HepG2 (cell line): ENCODE data around the gene HYI. TPM values are rescaled to one million over a fixed set of nuclear protein-coding genes. Genes with fewer than 3 reads are reported as not detected.
A peak's percentile ranks its signal among the peaks of the same experiment; 100 is the strongest.

ENCODE experiments used
- ATAC-seq: fragments of 200-7000 bp; cut with Tn5 transposase; 3 replicates; pipeline ENCODE4 v1.9.1; 2020; ENCODE audit warnings: mild to moderate bottlenecking, moderate library complexity
- BruUV-seq: library from RNA; stranded (reverse); fragments of 400-500 nt; replicated peaks from 2 replicates; lab custom pipeline; 2021; lab: Mats Ljungman, UMichigan
- CTCF ChIA-PET: fragments of 300-600 bp; formaldehyde crosslinking; extraction: SDS; loops from one replicate; lab custom pipeline; 2021; ENCODE audit warnings: low total read pairs, inconsistent platforms, low intra/inter-chr PET ratio; lab: Yijun Ruan, JAX
- POLR2A ChIA-PET: fragments of 350-600 bp; sonication (Branson Sonifier 250); formaldehyde crosslinking; loops from one replicate; lab custom pipeline; 2020; ENCODE audit warnings: antibody characterized with exemption, inconsistent platforms; lab: Yijun Ruan, JAX
- DNase-seq: peaks from one replicate; pipeline ENCODE4 v3.0.0-alpha.2; 2015; ENCODE audit warnings: low spot score
- FAIRE-seq: peaks from 3 replicates; lab custom pipeline; 2011; peaks lifted over from hg19 to GRCh38; lab: Jason Lieb, UNC
- H2AFZ ChIP-seq: one replicate; pipeline ENCODE4 v1.6.1; 2011; ENCODE audit warnings: low read length, inconsistent platforms
- H3K27ac ChIP-seq: fragments of 300-600 bp; 3 replicates; pipeline ENCODE4 v1.8.0; 2011; ENCODE audit warnings: mixed run types, mild to moderate bottlenecking, mixed read lengths, low read length, inconsistent platforms; ENCODE audit not compliant: insufficient read depth; ENCODE audit errors: extremely low read length
- H3K27me3 ChIP-seq, 2 experiments: fragments of 200-600 bp in 1 of 2; 2 replicates in 1 of 2; 3 replicates in 1 of 2; pipeline versions ENCODE4 v1.6.0 to v1.8.0; 2011; ENCODE audit warnings: low read length in 2 of 2, mild to moderate bottlenecking in 2 of 2, moderate library complexity in 2 of 2, inconsistent platforms in 1 of 2; ENCODE audit not compliant: insufficient read depth in 2 of 2, control insufficient read depth in 1 of 2
- H3K36me3 ChIP-seq, 2 experiments: fragments of 200-600 bp in 1 of 2; replicated peaks in 1 of 2; 2 replicates in 1 of 2; 3 replicates in 1 of 2; pipeline versions ENCODE4 v1.5.1 to v1.8.0; 2011; ENCODE audit warnings: low read length in 2 of 2, inconsistent platforms in 1 of 2; ENCODE audit not compliant: insufficient read depth in 2 of 2, control insufficient read depth in 1 of 2
- H3K4me1 ChIP-seq: 2 replicates; pipeline ENCODE4 v1.5.1; 2012; ENCODE audit warnings: low read length, inconsistent platforms; ENCODE audit not compliant: insufficient read depth
- H3K4me2 ChIP-seq: 2 replicates; pipeline ENCODE4 v1.6.0; 2011; ENCODE audit warnings: low read depth, low read length, inconsistent platforms
- H3K4me3 ChIP-seq, 3 experiments: fragments of 200-600 bp in 1 of 3; sonication (generic), shearing (Covaris generic) in 1 of 3; replicated peaks in 1 of 3; 2 replicates each; pipeline ENCODE4 v1.5.1; 2011 to 2016; ENCODE audit warnings: low read length in 3 of 3, inconsistent platforms in 2 of 3, low read depth in 2 of 3, mild to moderate bottlenecking in 2 of 3, control low read depth in 1 of 3, mixed read lengths in 1 of 3; ENCODE audit not compliant: insufficient read depth in 1 of 3
- H3K79me2 ChIP-seq: one replicate; pipeline ENCODE4 v1.6.1; 2011; ENCODE audit warnings: low read length, inconsistent platforms; ENCODE audit not compliant: insufficient read depth
- H3K9ac ChIP-seq: 2 replicates; pipeline ENCODE4 v1.6.0; 2011; ENCODE audit warnings: mild to moderate bottlenecking, low read depth, low read length, inconsistent platforms; ENCODE audit not compliant: insufficient read depth
- H3K9me3 ChIP-seq: 2 replicates; pipeline ENCODE4 v1.5.1; 2012; ENCODE audit warnings: mild to moderate bottlenecking, low read length
- H4K20me1 ChIP-seq: 2 replicates; pipeline ENCODE4 v1.6.0; 2011; ENCODE audit warnings: inconsistent platforms, mild to moderate bottlenecking, low read length, moderate library complexity; ENCODE audit not compliant: insufficient read depth
- HNF4A ChIP-seq: sonication (generic); formaldehyde crosslinking; IDR thresholded peaks from 2 replicates; pipeline ENCODE4 v1.4.0; 2020; ENCODE audit warnings: missing genetic modification reagents
- MEIS1 ChIP-seq: sonication (generic); formaldehyde crosslinking; IDR thresholded peaks from 2 replicates; pipeline ENCODE4 v1.9.0; 2021; ENCODE audit warnings: mild to moderate bottlenecking, missing genetic modification reagents, moderate library complexity, borderline replicate concordance
- NR3C1 ChIP-seq: sonication (generic); formaldehyde crosslinking; IDR thresholded peaks from 2 replicates; pipeline ENCODE4 v1.4.0; 2020; ENCODE audit warnings: missing genetic modification reagents
- PBX3 ChIP-seq: sonication (generic); formaldehyde crosslinking; IDR thresholded peaks from 2 replicates; pipeline ENCODE4 v1.8.1; 2023; ENCODE audit warnings: missing genetic modification reagents, inconsistent platforms, borderline replicate concordance
- POGK ChIP-seq: sonication (generic); formaldehyde crosslinking; conservative IDR thresholded peaks from 2 replicates; pipeline ENCODE4 v1.8.0; 2022; ENCODE audit warnings: mild to moderate bottlenecking, moderate library complexity, missing genetic modification reagents
- POLR2A ChIP-seq, 2 experiments: IDR thresholded peaks; 2 replicates each; pipeline ENCODE4 v1.6.1; 2011; ENCODE audit warnings: low read depth in 2 of 2, low read length in 2 of 2, mild to moderate bottlenecking in 1 of 2, moderate library complexity in 1 of 2; ENCODE audit not compliant: insufficient read depth in 1 of 2
- RORA ChIP-seq: sonication (generic); formaldehyde crosslinking; IDR thresholded peaks from 2 replicates; pipeline ENCODE4 v1.5.0; 2020; ENCODE audit warnings: mild to moderate bottlenecking, missing genetic modification reagents, moderate library complexity
- SOX6 ChIP-seq, 2 experiments: fragments of 450-650 bp in 1 of 2; sonication (generic) in 1 of 2; formaldehyde crosslinking in 1 of 2; IDR thresholded peaks; 2 replicates each; pipeline versions ENCODE4 v1.4.0 to v1.6.1; 2017 to 2020; ENCODE audit warnings: antibody characterized with exemption in 1 of 2, mild to moderate bottlenecking in 1 of 2, missing genetic modification reagents in 1 of 2
- ZBTB42 ChIP-seq: sonication (generic); formaldehyde crosslinking; IDR thresholded peaks from 2 replicates; pipeline ENCODE4 v1.5.0; 2020; ENCODE audit warnings: mild to moderate bottlenecking, missing genetic modification reagents
- ZNF557 ChIP-seq: sonication (generic); formaldehyde crosslinking; IDR thresholded peaks from 2 replicates; pipeline ENCODE4 v1.4.0; 2020; ENCODE audit warnings: missing genetic modification reagents
- ZNF672 ChIP-seq: sonication (generic); formaldehyde crosslinking; IDR thresholded peaks from 2 replicates; pipeline ENCODE4 v1.8.1; 2022; ENCODE audit warnings: missing genetic modification reagents
- WGBS: methylation state at CpG from one replicate; pipeline ENCODE4 v1.1.6; 2017; ENCODE audit warnings: low lambda C conversion rate; 5-methylcytosine and 5-hydroxymethylcytosine counted together
- in situ Hi-C: cut with HindIII; loops from 2 replicates; pipeline ENCODE4 v1.10.0; 2017; ENCODE audit warnings: low pct_unique_long_range_greater_than_20kb; ENCODE audit not compliant: extremely low pct_ligation_motif_present
- intact Hi-C: fragments of 100-400 bp; cut with micrococcal nuclease; formaldehyde crosslinking; loops from one replicate; pipeline ENCODE4 v1.10.0; 2022; ENCODE audit not compliant: unreplicated experiment
- polyA plus RNA-seq, 8 experiments: library from polyadenylated mRNA; depleted of rRNA in 3 of 8; stranded (reverse) in 7 of 8; unstranded in 1 of 8; fragments of >200 nt; fragmentation: Illumina TruSeq in 4 of 8; extraction: Trizol in 4 of 8; gene quantifications; 2 replicates each; pipeline versions ENCODE4 v1.2.1 to v1.2.3, GENCODE V29; 2011 to 2016; ENCODE audit warnings: low read depth in 4 of 8, missing spikeins in 1 of 8, mixed read lengths in 1 of 8; ENCODE audit not compliant: insufficient read depth in 1 of 8
- total RNA-seq, 5 experiments: library from RNA; depleted of rRNA; stranded (reverse); fragments of >200 nt; fragmentation: Illumina TruSeq; extraction: Trizol; gene quantifications; 2 replicates each; pipeline ENCODE4 v1.2.3, GENCODE V29; 2016; ENCODE audit warnings: low read depth in 1 of 5

Gene HYI
- total and polyA plus RNA-seq, 2 of the 13 experiments (the other 11 are each of a cell fraction or from before 2014, with no cell fraction given), result not detected

DNA sequence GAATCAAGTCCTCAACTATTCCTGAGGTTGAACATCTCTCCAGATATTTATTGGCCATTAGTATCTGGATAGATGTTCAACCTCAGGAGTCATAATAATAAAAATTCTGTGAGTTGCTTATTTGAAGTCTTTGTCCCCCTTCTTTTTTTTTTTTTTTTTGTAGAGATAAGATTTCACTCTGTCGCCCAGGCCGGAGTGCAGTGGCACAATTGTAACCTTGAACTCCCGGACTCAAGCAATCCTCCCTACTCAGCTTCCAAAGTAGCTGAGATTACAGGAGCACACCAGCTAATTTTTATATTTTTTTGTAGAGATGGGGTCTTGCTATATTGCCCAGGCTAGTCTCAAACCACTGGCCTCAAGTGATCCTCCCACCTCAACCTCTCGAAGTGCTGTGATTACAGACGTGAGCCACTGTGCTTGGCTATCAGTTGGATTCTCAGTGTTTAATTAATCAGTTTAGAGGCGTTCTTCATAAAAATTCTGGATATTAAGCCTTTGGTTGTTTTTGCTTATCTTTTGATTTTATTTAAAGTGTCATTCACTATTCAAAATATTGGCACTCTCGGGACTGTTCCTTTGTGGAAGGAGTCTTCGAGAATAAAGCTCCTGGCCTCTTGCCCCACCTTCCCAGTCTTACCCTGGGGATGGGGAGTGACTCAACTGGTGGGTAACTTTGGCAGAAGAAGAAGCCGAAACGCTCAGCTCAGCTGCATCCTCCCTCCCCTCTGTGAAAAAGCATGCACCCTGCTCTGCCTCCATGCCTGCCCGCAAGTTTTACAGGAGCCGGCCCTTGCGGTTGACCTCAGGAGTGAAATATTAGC lies 11.2 kb upstream of the HYI start (continued):
- TF ChIP-seq PBX3 (CRISPR knock-in tag) (no peak), ZBTB42 (CRISPR knock-in tag) (no peak), HNF4A (CRISPR knock-in tag) (peak; percentile 43), ZNF557 (CRISPR knock-in tag) (no peak), POLR2A (IDR thresholded peaks at IDR 0.05; ENCODE audit: insufficient read depth in 1 of 2, low read depth in 2 of 2, low read length in 2 of 2) (no peak), POGK (CRISPR knock-in tag) (no peak), SOX6 (IDR thresholded peaks at IDR 0.05) (no peak), SOX6 (CRISPR knock-in tag; IDR thresholded peaks at IDR 0.05) (no peak), MEIS1 (no peak)

DNA sequence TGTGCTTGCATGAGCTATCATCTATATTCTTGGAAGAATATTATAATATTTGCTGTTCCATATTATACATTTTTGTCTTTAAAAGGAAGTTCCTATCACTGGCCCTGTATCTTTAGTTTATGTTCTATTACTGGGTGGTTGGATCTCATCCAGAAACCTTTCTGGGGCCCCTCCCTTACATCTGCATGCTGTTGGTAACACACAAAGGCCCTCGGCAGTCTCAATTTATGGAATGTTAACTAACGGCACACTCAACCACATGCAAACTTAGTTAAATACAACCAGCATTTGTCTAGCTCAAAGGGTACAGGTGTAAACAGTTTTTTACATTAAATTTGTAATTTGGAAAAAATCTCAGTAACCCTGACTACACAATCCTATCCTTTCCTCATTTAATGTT lies 9.7 kb upstream of the HYI start:
- ATAC-seq (no peak), DNase-seq (no peak), FAIRE-seq (no peak)
- POLR2A ChIA-PET, result no interaction called here
- TF ChIP-seq ZNF672 (no peak), RORA (CRISPR knock-in tag) (no peak), NR3C1 (CRISPR knock-in tag) (no peak)
- Histone ChIP-seq H3K4me3 (no peak overlapping the region), H3K27ac (no peak overlapping the region), H3K27me3 (no peaks in the 10 kb centered on the region), H3K9me3 (no peaks in the 10 kb centered on the region), H3K79me2 (no peaks in the 10 kb centered on the region), H3K4me2 (no peak overlapping the region), H4K20me1 (no peaks in the 10 kb centered on the region), H3K9ac (no peak overlapping the region), H3K36me3 (no peaks in the 10 kb centered on the region), H2AFZ (no peak overlapping the region), H3K4me1 (peaks cover 47% of the 10 kb centered on the region)
- intact Hi-C loops, result no loop called here
- in situ Hi-C loops, result no loop called here
- CTCF ChIA-PET, result no interaction called here
- 4% methylated on average over 2 of the region's 2 CpGs for WGBS
- BruUV-seq, result no TSS peak
